ENCODE measurements around the gene LRRC1.
A peak's percentile ranks its signal among the peaks of the same experiment; 100 is the strongest.

The LRRC1 gene

GRCh38 chr6:53818858-53819609 is 24.2 kb downstream of the LRRC1 start:
- DNase-seq: no peak

- no peak for DNase-seq
Observed at GRCh38 chr6:53822401-53823125, 27.8 kb downstream of the LRRC1 start.

- DNase-seq: no peak
Observed at GRCh38 chr6:53824714-53825113, 29.9 kb downstream of the LRRC1 start.

- DNase-seq: no peak
Observed at GRCh38 chr6:53825532-53826321, 30.9 kb downstream of the LRRC1 start.

GRCh38 chr6:53827531-53827930 is 32.7 kb downstream of the LRRC1 start:
- DNase-seq: no peak

GRCh38 chr6:53828215-53828614 is 33.4 kb downstream of the LRRC1 start:
- DNase-seq: no peak

- no peak for DNase-seq
Observed at GRCh38 chr6:53828966-53829697, 34.3 kb downstream of the LRRC1 start.

- peak; percentile 20 for DNase-seq
Observed at GRCh38 chr6:53829698-53830221, 35.0 kb downstream of the LRRC1 start.

GRCh38 chr6:53830366-53830765 is 35.6 kb downstream of the LRRC1 start:
- no peak for DNase-seq

GRCh38 chr6:53831081-53831869 is 36.5 kb downstream of the LRRC1 start:
- DNase-seq: no peak

GRCh38 chr6:53831936-53832660 is 37.3 kb downstream of the LRRC1 start:
- no peak for DNase-seq

- DNase-seq: no peak
Observed at GRCh38 chr6:53833155-53833554, 38.4 kb downstream of the LRRC1 start.

GRCh38 chr6:53834132-53834531 is 39.3 kb downstream of the LRRC1 start:
- peak; percentile 69 for DNase-seq

- no peak for DNase-seq
Observed at GRCh38 chr6:53837865-53838769, 43.3 kb downstream of the LRRC1 start.

- no peak for DNase-seq
Observed at GRCh38 chr6:53840027-53840426, 45.2 kb downstream of the LRRC1 start.

- no peak for DNase-seq
Observed at GRCh38 chr6:53845280-53846195, 50.7 kb downstream of the LRRC1 start.

- no peak for DNase-seq
Observed at GRCh38 chr6:53846250-53846649, 51.4 kb downstream of the LRRC1 start.

GRCh38 chr6:53847796-53848314 is 53.0 kb downstream of the LRRC1 start:
- DNase-seq: no peak

GRCh38 chr6:53850527-53850926 is 55.7 kb downstream of the LRRC1 start:
- DNase-seq: no peak
